ENCODE results near the gene EEF1G.

DNA sequence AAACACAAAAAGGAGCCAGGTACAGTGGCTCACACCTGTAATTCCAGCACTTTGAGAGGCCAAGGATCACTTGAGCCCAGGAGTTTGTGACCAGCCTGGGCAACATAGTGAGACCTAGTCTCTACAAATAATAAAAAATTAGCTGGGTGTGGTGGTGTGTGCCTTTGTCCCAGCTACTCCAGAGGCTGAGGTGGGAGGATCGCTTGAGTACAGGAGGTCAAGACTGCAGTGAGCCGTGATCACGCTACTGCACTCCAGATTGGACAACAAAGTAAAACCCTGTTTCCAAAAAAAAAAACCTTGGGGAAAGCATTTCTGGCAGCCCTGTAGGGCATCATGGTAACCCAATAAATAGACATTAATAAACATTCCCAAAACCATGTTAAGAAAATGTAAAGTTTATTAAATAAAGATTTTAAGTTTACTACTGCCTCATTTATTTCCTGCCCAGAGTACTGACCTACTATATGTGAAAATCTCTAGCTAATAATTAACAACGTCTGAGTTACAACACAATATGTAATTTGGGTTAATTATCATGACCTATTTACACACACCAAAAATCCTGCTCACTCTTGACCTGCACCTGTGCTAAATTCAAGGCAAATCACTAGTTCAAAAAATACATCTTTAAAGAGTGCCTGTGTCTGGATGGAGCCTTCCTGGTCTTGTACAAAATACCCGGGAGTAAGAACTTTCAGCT, 8.4 kb downstream of the EEF1G start:
- TF ChIP-seq, protein P1, sequence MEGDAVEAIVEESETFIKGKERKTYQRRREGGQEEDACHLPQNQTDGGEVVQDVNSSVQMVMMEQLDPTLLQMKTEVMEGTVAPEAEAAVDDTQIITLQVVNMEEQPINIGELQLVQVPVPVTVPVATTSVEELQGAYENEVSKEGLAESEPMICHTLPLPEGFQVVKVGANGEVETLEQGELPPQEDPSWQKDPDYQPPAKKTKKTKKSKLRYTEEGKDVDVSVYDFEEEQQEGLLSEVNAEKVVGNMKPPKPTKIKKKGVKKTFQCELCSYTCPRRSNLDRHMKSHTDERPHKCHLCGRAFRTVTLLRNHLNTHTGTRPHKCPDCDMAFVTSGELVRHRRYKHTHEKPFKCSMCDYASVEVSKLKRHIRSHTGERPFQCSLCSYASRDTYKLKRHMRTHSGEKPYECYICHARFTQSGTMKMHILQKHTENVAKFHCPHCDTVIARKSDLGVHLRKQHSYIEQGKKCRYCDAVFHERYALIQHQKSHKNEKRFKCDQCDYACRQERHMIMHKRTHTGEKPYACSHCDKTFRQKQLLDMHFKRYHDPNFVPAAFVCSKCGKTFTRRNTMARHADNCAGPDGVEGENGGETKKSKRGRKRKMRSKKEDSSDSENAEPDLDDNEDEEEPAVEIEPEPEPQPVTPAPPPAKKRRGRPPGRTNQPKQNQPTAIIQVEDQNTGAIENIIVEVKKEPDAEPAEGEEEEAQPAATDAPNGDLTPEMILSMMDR (IDR thresholded peaks at IDR 0.05) = no peak
- TF ChIP-seq POLR2A (IDR thresholded peaks at IDR 0.05) = no peak

Data from uterus (tissue), 2 donors.